ENCODE results near the gene EPHA6.

Gene EPHA6

GRCh38 chr3:97389936-97390335 is 575.5 kb downstream of the EPHA6 start:
- Histone ChIP-seq H3K4me3 (ENCODE audit: low read depth, low read length) (no peak overlapping the region), H3K9me3 (ENCODE audit: severe bottlenecking) (peaks cover 5% of the 10 kb centered on the region), H3K27ac (no peak overlapping the region), H3K36me3 (no peaks in the 10 kb centered on the region), H3K27me3 (ENCODE audit: insufficient read depth, low read depth, severe bottlenecking) (no peaks in the 10 kb centered on the region)
- TF ChIP-seq CTCF (IDR thresholded peaks at IDR 0.05; ENCODE audit: low read depth, low read length): no peak
- no peak for DNase-seq

DNA sequence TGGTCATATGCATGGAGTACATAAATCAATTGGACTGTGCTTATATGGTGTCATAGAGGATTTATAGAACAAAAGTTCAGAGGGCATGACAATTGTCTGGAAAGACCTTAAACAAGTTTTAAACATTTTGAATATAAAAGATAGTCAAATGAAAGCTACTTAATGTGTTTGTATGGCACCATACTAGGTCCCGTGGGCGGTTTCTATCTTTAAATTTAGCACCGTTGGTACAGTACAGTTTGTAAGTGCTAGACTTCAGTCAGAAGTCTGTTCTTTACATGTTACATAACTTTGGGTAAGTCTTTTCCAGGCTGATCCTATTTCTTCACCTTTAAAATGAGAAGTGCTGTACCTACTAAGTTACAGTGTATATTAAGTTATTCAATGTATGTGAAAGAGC is 576.8 kb downstream of the EPHA6 start:
- no peaks in the 10 kb centered on the region for H3K36me3 ChIP-seq
- H3K4me3 ChIP-seq (ENCODE audit: low read depth, low read length): no peak overlapping the region
- no peak for TF ChIP-seq CTCF (IDR thresholded peaks at IDR 0.05; ENCODE audit: low read depth, low read length)
- H3K27ac ChIP-seq: no peak overlapping the region
- no peaks in the 10 kb centered on the region for H3K27me3 ChIP-seq (ENCODE audit: insufficient read depth, low read depth, severe bottlenecking)
- peaks cover 5% of the 10 kb centered on the region for H3K9me3 ChIP-seq (ENCODE audit: severe bottlenecking)
- DNase-seq: no peak

- no peaks in the 10 kb centered on the region for H3K27me3 ChIP-seq (ENCODE audit: insufficient read depth, low read depth, severe bottlenecking)
- no peak overlapping the region for H3K27ac ChIP-seq
- H3K36me3 ChIP-seq: no peaks in the 10 kb centered on the region
- TF ChIP-seq CTCF (IDR thresholded peaks at IDR 0.05; ENCODE audit: low read depth, low read length): no peak
- DNase-seq: no peak
- H3K9me3 ChIP-seq (ENCODE audit: severe bottlenecking): no peaks in the 10 kb centered on the region
- no peak overlapping the region for H3K4me3 ChIP-seq (ENCODE audit: low read depth, low read length)
Measured at GRCh38 chr3:97409612-97410011, 595.2 kb downstream of the EPHA6 start.

- no peak for TF ChIP-seq CTCF (IDR thresholded peaks at IDR 0.05; ENCODE audit: low read depth, low read length)
- H3K4me3 ChIP-seq (ENCODE audit: low read depth, low read length): no peak overlapping the region
- H3K27ac ChIP-seq: no peak overlapping the region
- no peaks in the 10 kb centered on the region for H3K9me3 ChIP-seq (ENCODE audit: severe bottlenecking)
- DNase-seq: no peak
- no peaks in the 10 kb centered on the region for H3K27me3 ChIP-seq (ENCODE audit: insufficient read depth, low read depth, severe bottlenecking)
- H3K36me3 ChIP-seq: no peaks in the 10 kb centered on the region
Measured at GRCh38 chr3:97421565-97421964, 607.2 kb downstream of the EPHA6 start.

- no peak for TF ChIP-seq CTCF (IDR thresholded peaks at IDR 0.05; ENCODE audit: low read depth, low read length)
- DNase-seq: no peak
- Histone ChIP-seq H3K4me3 (ENCODE audit: low read depth, low read length) (no peak overlapping the region), H3K36me3 (no peaks in the 10 kb centered on the region), H3K9me3 (ENCODE audit: severe bottlenecking) (no peaks in the 10 kb centered on the region), H3K27me3 (ENCODE audit: insufficient read depth, low read depth, severe bottlenecking) (no peaks in the 10 kb centered on the region), H3K27ac (no peak overlapping the region)
Measured at GRCh38 chr3:97425002-97425401, 610.6 kb downstream of the EPHA6 start.

DNA sequence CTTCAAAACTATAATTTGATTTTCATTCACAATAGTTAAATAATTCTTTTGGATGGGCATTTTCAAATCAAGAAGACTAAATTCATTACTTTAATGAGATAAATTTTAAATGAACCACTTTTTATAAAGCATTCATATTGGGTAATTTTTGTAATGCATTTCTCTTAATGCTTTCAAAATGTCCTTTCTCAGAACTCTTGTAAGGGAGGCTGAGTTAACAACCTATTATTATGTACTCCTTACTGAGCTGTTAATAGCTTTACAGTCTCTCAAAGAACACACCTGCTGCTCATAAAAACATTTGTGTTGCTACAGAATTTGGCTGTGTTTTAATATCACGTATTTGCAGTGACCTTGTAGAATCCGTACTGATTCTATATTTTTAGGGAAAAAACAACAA is 616.2 kb downstream of the EPHA6 start:
- H3K27me3 ChIP-seq (ENCODE audit: insufficient read depth, low read depth, severe bottlenecking): no peaks in the 10 kb centered on the region
- H3K36me3 ChIP-seq: no peaks in the 10 kb centered on the region
- DNase-seq: no peak
- no peak for TF ChIP-seq CTCF (IDR thresholded peaks at IDR 0.05; ENCODE audit: low read depth, low read length)
- no peak overlapping the region for H3K27ac ChIP-seq
- no peaks in the 10 kb centered on the region for H3K9me3 ChIP-seq (ENCODE audit: severe bottlenecking)
- H3K4me3 ChIP-seq (ENCODE audit: low read depth, low read length): no peak overlapping the region

All from WERI-Rb-1 (cell line).